CD14-positive monocyte (primary cell): ENCODE measurements around the gene FGD4. TPM values are rescaled to one million over a fixed set of nuclear protein-coding genes. Genes with fewer than 3 reads are reported as not detected.

Experiments used
- DNase-seq, 3 donors: peaks; one replicate each; pipeline ENCODE4 v3.0.0-alpha.2; 2011 to 2022
- H2AFZ ChIP-seq: 2 replicates; pipeline ENCODE4 v1.6.0; 2012; ENCODE audit warnings: mild to moderate bottlenecking, low read depth, low read length, inconsistent platforms; ENCODE audit not compliant: insufficient read depth, poor library complexity, severe bottlenecking
- H3K27ac ChIP-seq, 2 donors: 1 replicate in 1 of 2; 2 replicates in 1 of 2; pipeline ENCODE4 v1.5.1; 2012 to 2013; ENCODE audit warnings: low read length in 2 of 2, control low read depth in 1 of 2, inconsistent platforms in 1 of 2, low read depth in 1 of 2, mild to moderate bottlenecking in 1 of 2
- H3K27me3 ChIP-seq, 2 donors: one replicate each; pipeline versions ENCODE4 v1.6.0 to v1.6.1; 2011 to 2013; ENCODE audit warnings: low read length in 2 of 2; ENCODE audit not compliant: control insufficient read depth in 2 of 2, insufficient read depth in 2 of 2
- H3K36me3 ChIP-seq, 2 donors: replicated peaks in 1 of 2; 1 replicate in 1 of 2; 2 replicates in 1 of 2; pipeline versions ENCODE4 v1.5.1 to v1.6.1; 2012 to 2013; ENCODE audit warnings: low read length in 2 of 2, control low read depth in 1 of 2, inconsistent platforms in 1 of 2, mild to moderate bottlenecking in 1 of 2; ENCODE audit not compliant: insufficient read depth in 2 of 2, control insufficient read depth in 1 of 2
- H3K4me1 ChIP-seq, 2 donors: 1 replicate in 1 of 2; 2 replicates in 1 of 2; pipeline versions ENCODE4 v1.5.1 to v1.6.1; 2012 to 2013; ENCODE audit warnings: low read length in 2 of 2, control low read depth in 1 of 2, inconsistent platforms in 1 of 2, mild to moderate bottlenecking in 1 of 2, moderate library complexity in 1 of 2; ENCODE audit not compliant: insufficient read depth in 2 of 2, control insufficient read depth in 1 of 2
- H3K4me2 ChIP-seq: replicated peaks from 2 replicates; pipeline ENCODE3; 2012; ENCODE audit warnings: low read length, moderate library complexity, mild to moderate bottlenecking; ENCODE audit not compliant: poor library complexity, severe bottlenecking; ENCODE audit errors: extremely low read depth
- H3K4me3 ChIP-seq, 3 experiments: fragments of 200-600 bp in 1 of 3; sonication (generic) in 1 of 3; replicated peaks in 1 of 3; 1 replicate in 2 of 3; 2 replicates in 1 of 3; pipeline ENCODE4 v1.5.1; 2011 to 2013; ENCODE audit warnings: low read length in 3 of 3, mild to moderate bottlenecking in 3 of 3, control low read depth in 2 of 3, low read depth in 2 of 3, inconsistent platforms in 1 of 3, moderate library complexity in 1 of 3
- H3K79me2 ChIP-seq: 2 replicates; pipeline ENCODE4 v1.6.0; 2012; ENCODE audit warnings: mild to moderate bottlenecking, control low read depth, inconsistent platforms, low read length, moderate library complexity; ENCODE audit not compliant: insufficient read depth
- H3K9ac ChIP-seq: 2 replicates; pipeline ENCODE4 v1.6.0; 2017; ENCODE audit warnings: low read length, mild to moderate bottlenecking; ENCODE audit not compliant: insufficient read depth, poor library complexity, severe bottlenecking
- H3K9me3 ChIP-seq, 2 donors: replicated peaks in 1 of 2; 1 replicate in 1 of 2; 2 replicates in 1 of 2; pipeline versions ENCODE4 v1.5.1 to v1.6.1; 2012 to 2013; ENCODE audit warnings: low read length in 2 of 2, control low read depth in 1 of 2; ENCODE audit not compliant: control insufficient read depth in 1 of 2, insufficient read depth in 1 of 2
- H4K20me1 ChIP-seq: 2 replicates; pipeline ENCODE4 v1.6.0; 2012; ENCODE audit warnings: mild to moderate bottlenecking, low read length, control low read depth, moderate library complexity; ENCODE audit not compliant: insufficient read depth
- H3K27ac Mint-ChIP-seq, 7 donors: one replicate each; pipeline ENCODE4 v1.8.0; 2020; ENCODE audit warnings: mild to moderate bottlenecking in 7 of 7, mixed read lengths in 7 of 7, moderate library complexity in 6 of 7, inconsistent platforms in 2 of 7
- H3K27me3 Mint-ChIP-seq, 3 donors: one replicate each; pipeline ENCODE4 v1.8.0; 2021 to 2022; ENCODE audit warnings: low read depth in 3 of 3, mild to moderate bottlenecking in 3 of 3, mixed read lengths in 3 of 3, moderate library complexity in 3 of 3, inconsistent platforms in 1 of 3
- H3K36me3 Mint-ChIP-seq, 2 donors: one replicate each; pipeline ENCODE4 v1.8.0; 2020; ENCODE audit warnings: mixed read lengths in 2 of 2, inconsistent platforms in 1 of 2, mild to moderate bottlenecking in 1 of 2
- H3K4me1 Mint-ChIP-seq: one replicate; pipeline ENCODE4 v1.8.0; 2020; ENCODE audit warnings: mild to moderate bottlenecking, mixed read lengths
- H3K4me3 Mint-ChIP-seq, 2 donors: one replicate each; pipeline ENCODE4 v1.8.0; 2020; ENCODE audit warnings: mild to moderate bottlenecking in 2 of 2, mixed read lengths in 2 of 2, moderate library complexity in 1 of 2
- H3K9me3 Mint-ChIP-seq, 7 donors: one replicate each; pipeline ENCODE4 v1.8.0; 2020 to 2022; ENCODE audit warnings: mixed read lengths in 7 of 7, mild to moderate bottlenecking in 6 of 7, moderate library complexity in 6 of 7, inconsistent platforms in 2 of 7
- WGBS: methylation state at CpG from one replicate; pipeline ENCODE4 v1.1.5; 2013; ENCODE audit warnings: missing lambda C conversion rate; ENCODE audit not compliant: insufficient coverage; 5-methylcytosine and 5-hydroxymethylcytosine counted together
- intact Hi-C, 2 donors: fragments of 100-400 bp; cut with micrococcal nuclease; formaldehyde crosslinking; loops; one replicate each; pipeline versions ENCODE4 v1.15.0 to v1.15.1; 2023
- polyA plus RNA-seq, 3 donors: library from polyadenylated mRNA; depleted of rRNA in 1 of 3; unstranded in 2 of 3; stranded (reverse) in 1 of 3; fragments of 300-500 nt in 2 of 3; fragments of >200 nt in 1 of 3; fragmentation: Illumina TruSeq in 2 of 3; gene quantifications; 1 replicate in 2 of 3; 2 replicates in 1 of 3; pipeline ENCODE4 v1.2.3, GENCODE V29; 2012 to 2021
- TF ChIP-seq, protein P1 (sequence below): fragments of 200-600 bp; IDR thresholded peaks from one replicate; pipeline ENCODE4 v1.8.0; 2022; ENCODE audit warnings: antibody characterized with exemption, mild to moderate bottlenecking

FGD4 gene
- polyA plus RNA-seq, 3 donors: 5.3 to 34.4 (median 6.0) TPM

DNA sequence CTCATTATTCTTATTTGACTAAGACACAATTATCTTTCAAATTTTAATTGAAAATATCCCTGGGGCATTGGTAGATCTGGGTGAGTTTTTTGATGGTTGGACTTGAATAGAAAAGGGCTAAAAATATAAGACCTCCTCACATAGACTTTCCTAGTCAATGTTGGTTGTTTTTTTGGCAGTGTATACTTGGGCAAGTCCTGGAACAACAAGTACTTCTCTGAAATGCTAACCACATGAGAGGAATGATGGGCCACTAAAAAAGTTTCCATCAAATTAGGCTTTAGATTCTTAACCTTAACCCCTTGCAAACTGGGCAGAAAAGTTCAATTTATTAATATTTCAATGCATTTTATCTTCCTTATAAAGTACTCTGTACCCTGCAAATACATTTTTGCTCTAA, 97.6 kb downstream of the FGD4 start:
- H2AFZ ChIP-seq: no peak overlapping the region
- peaks cover 18 to 26% of the 10 kb centered on the region in 2 donors for H3K4me1 ChIP-seq
- peaks cover 92% of the 10 kb centered on the region for H4K20me1 ChIP-seq
- Mint-ChIP-seq H3K4me1 (peaks cover 34% of the 10 kb centered on the region), H3K9me3 (no peaks in the 10 kb centered on the region), H3K36me3 (peaks cover 15 to 18% of the 10 kb centered on the region in 2 donors), H3K4me3 (no peak overlapping the region), H3K27me3 (no peaks in the 10 kb centered on the region), H3K27ac (no peak overlapping the region)
- H3K27me3 ChIP-seq: no peaks in the 10 kb centered on the region
- peaks cover 0 to 21% of the 10 kb centered on the region in 2 donors for H3K36me3 ChIP-seq
- H3K4me3 ChIP-seq: no peak overlapping the region
- no peak overlapping the region for H3K27ac ChIP-seq
- TF ChIP-seq, protein P1, sequence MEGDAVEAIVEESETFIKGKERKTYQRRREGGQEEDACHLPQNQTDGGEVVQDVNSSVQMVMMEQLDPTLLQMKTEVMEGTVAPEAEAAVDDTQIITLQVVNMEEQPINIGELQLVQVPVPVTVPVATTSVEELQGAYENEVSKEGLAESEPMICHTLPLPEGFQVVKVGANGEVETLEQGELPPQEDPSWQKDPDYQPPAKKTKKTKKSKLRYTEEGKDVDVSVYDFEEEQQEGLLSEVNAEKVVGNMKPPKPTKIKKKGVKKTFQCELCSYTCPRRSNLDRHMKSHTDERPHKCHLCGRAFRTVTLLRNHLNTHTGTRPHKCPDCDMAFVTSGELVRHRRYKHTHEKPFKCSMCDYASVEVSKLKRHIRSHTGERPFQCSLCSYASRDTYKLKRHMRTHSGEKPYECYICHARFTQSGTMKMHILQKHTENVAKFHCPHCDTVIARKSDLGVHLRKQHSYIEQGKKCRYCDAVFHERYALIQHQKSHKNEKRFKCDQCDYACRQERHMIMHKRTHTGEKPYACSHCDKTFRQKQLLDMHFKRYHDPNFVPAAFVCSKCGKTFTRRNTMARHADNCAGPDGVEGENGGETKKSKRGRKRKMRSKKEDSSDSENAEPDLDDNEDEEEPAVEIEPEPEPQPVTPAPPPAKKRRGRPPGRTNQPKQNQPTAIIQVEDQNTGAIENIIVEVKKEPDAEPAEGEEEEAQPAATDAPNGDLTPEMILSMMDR: no peak
- DNase-seq: no peak
- H3K9me3 ChIP-seq: no peaks in the 10 kb centered on the region
- intact Hi-C loops: no loop called here
- H3K79me2 ChIP-seq: peaks cover 96% of the 10 kb centered on the region
- no peak overlapping the region for H3K4me2 ChIP-seq
- no peak overlapping the region for H3K9ac ChIP-seq

DNA sequence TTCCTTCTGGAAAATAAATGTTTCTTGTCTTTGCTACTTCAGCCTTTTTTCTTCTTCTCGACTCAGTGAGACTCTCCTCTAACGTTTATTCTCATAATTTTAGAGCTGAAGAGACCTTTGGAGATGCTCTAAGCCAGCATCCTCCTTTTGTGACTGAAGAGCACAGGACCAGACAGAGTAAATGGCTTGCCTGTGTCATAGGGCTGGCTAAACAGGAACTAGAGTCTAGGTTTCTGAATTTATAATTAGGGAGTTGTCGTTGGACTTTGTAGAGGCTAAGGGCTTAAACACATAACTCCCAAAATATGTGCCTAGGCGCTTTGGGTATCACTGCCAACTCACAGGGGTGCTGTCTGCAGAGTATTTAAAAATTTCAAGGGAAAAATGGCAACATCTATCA, 98.5 kb downstream of the FGD4 start:
- Histone ChIP-seq H3K79me2 (peaks cover 96% of the 10 kb centered on the region), H3K4me3 (no peak overlapping the region), H3K9ac (no peak overlapping the region), H3K27ac (peak overlapping the region in 1 of 2 donors; percentile 59), H3K36me3 (peaks cover 0 to 20% of the 10 kb centered on the region in 2 donors), H2AFZ (no peak overlapping the region), H3K4me2 (peak overlapping the region; percentile 27), H3K27me3 (no peaks in the 10 kb centered on the region), H3K9me3 (no peaks in the 10 kb centered on the region), H3K4me1 (peaks cover 27 to 35% of the 10 kb centered on the region in 2 donors), H4K20me1 (peaks cover 93% of the 10 kb centered on the region)
- no peaks in the 10 kb centered on the region for H3K9me3 Mint-ChIP-seq
- peaks cover 18% of the 10 kb centered on the region in 2 donors for H3K36me3 Mint-ChIP-seq
- H3K27me3 Mint-ChIP-seq: no peaks in the 10 kb centered on the region
- peak in 2 of 3 donors; percentile 25 to 48 for DNase-seq
- peaks cover 38% of the 10 kb centered on the region for H3K4me1 Mint-ChIP-seq
- no peak overlapping the region for H3K4me3 Mint-ChIP-seq
- peak overlapping the region in 5 of 7 donors; percentile 4 to 68 (median 46) for H3K27ac Mint-ChIP-seq
- no CpG with 5 or more reads among the region's 4 CpGs for WGBS
- intact Hi-C loops: no loop called here
- TF ChIP-seq, protein P1: no peak
